ENCODE results near the gene SEMA4D. TPM values are rescaled to one million over a fixed set of nuclear protein-coding genes. Genes with fewer than 3 reads are reported as not detected.

The SEMA4D gene
- total and polyA plus RNA-seq, 9 of the 15 experiments (the other 6 are each of a cell fraction or from before 2014, with no cell fraction given): 0.38 to 5.1 (median 1.8) TPM

- ChIA-PET POLR2A (no interaction called here), CTCF (ENCODE audit: low intra/inter-chr PET ratio) (no interaction called here)
- H3K9me3 ChIP-seq (replicated peaks; ENCODE audit: control insufficient read depth, insufficient read depth, low read depth, low read length): no peaks in the 10 kb centered on the region
- H3K27me3 ChIP-seq (ENCODE audit: control insufficient read depth in 2 of 2, insufficient read depth in 2 of 2, low read length in 2 of 2): peaks cover 0 to 50% of the 10 kb centered on the region in 2 experiments; a peak in 3 of 5 replicates
- in situ Hi-C loops (cut with MboI): no loop called here
- H4K20me1 ChIP-seq (replicated peaks; ENCODE audit: control insufficient read depth, insufficient read depth, low read length): no peaks in the 10 kb centered on the region
- H3K9ac ChIP-seq (ENCODE audit: insufficient read depth in 1 of 2, low read depth in 2 of 2, low read length in 2 of 2): no peak overlapping the region
- no peaks in the 10 kb centered on the region for H3K9me1 ChIP-seq (ENCODE audit: control insufficient read depth, insufficient read depth, low read length)
- ATAC-seq: no peak
- TF ChIP-seq ZSCAN32 (CRISPR knock-in tag; IDR thresholded peaks at IDR 0.05) (no peak), PRPF4 (IDR thresholded peaks at IDR 0.05; ENCODE audit: insufficient read depth, low read depth, low read length, poor library complexity, severe bottlenecking) (no peak), BRCA1 (IDR thresholded peaks at IDR 0.05) (no peak), BRCA1 (CRISPR knock-in tag; IDR thresholded peaks at IDR 0.05) (no peak), ZNF354B (CRISPR knock-in tag; IDR thresholded peaks at IDR 0.05) (no peak)
- H3K79me2 ChIP-seq (ENCODE audit: control insufficient read depth, insufficient read depth, low read length): no peaks in the 10 kb centered on the region
- no TSS peak for BruUV-seq (replicated peaks)
- no peak overlapping the region for H3K4me3 ChIP-seq
- no peaks in the 10 kb centered on the region for H3K4me1 ChIP-seq (replicated peaks in 1 of 2; ENCODE audit: control insufficient read depth in 2 of 2, insufficient read depth in 2 of 2, low read length in 2 of 2)
- intact Hi-C loops (cut with micrococcal nuclease): no loop called here
- H3K27ac ChIP-seq (ENCODE audit: extremely low read depth, low read depth, low read length): no peak overlapping the region
- 0% methylated on average over 10 of the region's 12 CpGs for WGBS (ENCODE audit: insufficient coverage, low coverage, missing lambda C conversion rate)
- H2AFZ ChIP-seq (ENCODE audit: low read depth, low read length): no peak overlapping the region
- FAIRE-seq: no peak
- no peak for DNase-seq (ENCODE audit: extremely low read depth in 1 of 4, low spot score in 3 of 4)
- H3K4me2 ChIP-seq (ENCODE audit: insufficient read depth, low read length): no peak overlapping the region
- H3K36me3 ChIP-seq (ENCODE audit: control insufficient read depth, insufficient read depth, low read length): no peaks in the 10 kb centered on the region
These were observed 97.4 kb downstream of the SEMA4D start for GRCh38 chr9:89400403-89401116.

- Histone ChIP-seq H3K9me1 (ENCODE audit: control insufficient read depth, insufficient read depth, low read length) (no peaks in the 10 kb centered on the region), H4K20me1 (replicated peaks; ENCODE audit: control insufficient read depth, insufficient read depth, low read length) (no peaks in the 10 kb centered on the region), H3K4me1 (replicated peaks in 1 of 2; ENCODE audit: control insufficient read depth in 2 of 2, insufficient read depth in 2 of 2, low read length in 2 of 2) (no peaks in the 10 kb centered on the region), H3K27ac (ENCODE audit: extremely low read depth, low read depth, low read length) (no peak overlapping the region), H3K9me3 (replicated peaks; ENCODE audit: control insufficient read depth, insufficient read depth, low read depth, low read length) (no peaks in the 10 kb centered on the region), H3K9ac (ENCODE audit: insufficient read depth in 1 of 2, low read depth in 2 of 2, low read length in 2 of 2) (no peak overlapping the region), H2AFZ (ENCODE audit: low read depth, low read length) (no peak overlapping the region), H3K4me2 (ENCODE audit: insufficient read depth, low read length) (no peak overlapping the region), H3K36me3 (ENCODE audit: control insufficient read depth, insufficient read depth, low read length) (no peaks in the 10 kb centered on the region), H3K4me3 (no peak overlapping the region), H3K79me2 (ENCODE audit: control insufficient read depth, insufficient read depth, low read length) (no peaks in the 10 kb centered on the region), H3K27me3 (ENCODE audit: control insufficient read depth in 2 of 2, insufficient read depth in 2 of 2, low read length in 2 of 2) (peaks cover 0 to 52% of the 10 kb centered on the region in 2 experiments; a peak in 3 of 5 replicates)
- no TSS peak for BruUV-seq (replicated peaks)
- FAIRE-seq (no peak), ATAC-seq (no peak), DNase-seq (ENCODE audit: extremely low read depth in 1 of 4, low spot score in 3 of 4) (no peak)
- intact Hi-C loops (cut with micrococcal nuclease) (no loop called here), in situ Hi-C loops (cut with MboI) (no loop called here)
- ChIA-PET POLR2A (no interaction called here), CTCF (ENCODE audit: low intra/inter-chr PET ratio) (no interaction called here)
- WGBS (ENCODE audit: insufficient coverage, low coverage, missing lambda C conversion rate): 0% methylated on average over 2 of the region's 5 CpGs
- no peak for TF ChIP-seq SRSF9 (IDR thresholded peaks at IDR 0.05; ENCODE audit: borderline replicate concordance, low read depth, low read length)
- no peak for TF ChIP-seq THRAP3 (IDR thresholded peaks at IDR 0.05; ENCODE audit: borderline replicate concordance)
- no peak for TF ChIP-seq POLR2G (IDR thresholded peaks at IDR 0.05; ENCODE audit: low read depth, low read length)
- TF ChIP-seq ZNF133 (CRISPR knock-in tag; IDR thresholded peaks at IDR 0.05): no peak
- no peak for TF ChIP-seq KLF13 (tag; IDR thresholded peaks at IDR 0.05; ENCODE audit: borderline replicate concordance, low read depth)
- no peak for TF ChIP-seq KDM1A (IDR thresholded peaks at IDR 0.05)
- no peak for TF ChIP-seq PCBP2 (IDR thresholded peaks at IDR 0.05; ENCODE audit: low read depth, low read length, poor library complexity, severe bottlenecking)
- TF ChIP-seq HBP1 (CRISPR knock-in tag; IDR thresholded peaks at IDR 0.05): no peak
- no peak for TF ChIP-seq ZNF699 (CRISPR knock-in tag; IDR thresholded peaks at IDR 0.05; ENCODE audit: insufficient replicate concordance)
These were observed 99.3 kb downstream of the SEMA4D start for GRCh38 chr9:89398621-89399020.

Measured in K562 (cell line).